ENCODE results near the gene LGALS4. TPM values are rescaled to one million over a fixed set of nuclear protein-coding genes. Genes with fewer than 3 reads are reported as not detected.

The LGALS4 gene
- total RNA-seq, 1 donor from 2014 or later = 4.2 TPM

DNA sequence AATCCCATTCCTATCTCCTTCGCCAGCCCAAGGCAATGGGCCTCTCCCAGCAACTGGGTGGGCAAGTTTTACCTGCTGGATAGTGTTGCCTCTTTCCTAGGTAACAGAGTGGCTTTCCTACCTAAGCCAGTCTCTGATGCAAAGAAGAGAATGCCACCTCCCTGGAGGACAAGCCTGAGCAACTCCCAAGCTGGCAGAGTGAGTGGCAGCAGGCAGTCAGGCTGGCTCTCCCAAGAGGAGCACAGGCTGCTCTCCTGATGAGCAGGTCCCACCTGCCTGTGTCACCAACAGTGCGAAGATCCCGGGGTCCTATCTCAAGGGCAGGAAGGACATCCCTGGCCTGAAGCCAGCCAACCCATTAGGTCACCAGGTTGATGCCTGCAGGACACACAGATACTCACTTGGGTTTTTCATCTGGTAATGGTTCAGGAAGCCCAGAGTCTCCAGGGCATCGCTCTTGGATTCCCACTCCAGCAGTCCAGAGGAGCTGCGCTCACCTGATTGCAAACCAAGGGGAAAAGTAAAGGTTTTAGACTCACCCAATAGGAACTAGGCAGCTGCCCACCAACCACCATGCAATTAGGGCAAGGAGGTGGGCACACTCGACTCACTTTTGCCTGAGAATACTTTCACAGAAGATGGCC lies 24.4 kb upstream of the LGALS4 start:
- H3K27ac ChIP-seq = peak overlapping the region; percentile 24
- H3K36me3 ChIP-seq = peaks cover 70% of the 10 kb centered on the region
- H3K4me3 ChIP-seq = no peak overlapping the region
- H3K27me3 ChIP-seq (ENCODE audit: low read depth) = no peaks in the 10 kb centered on the region
- TF ChIP-seq, protein P1, sequence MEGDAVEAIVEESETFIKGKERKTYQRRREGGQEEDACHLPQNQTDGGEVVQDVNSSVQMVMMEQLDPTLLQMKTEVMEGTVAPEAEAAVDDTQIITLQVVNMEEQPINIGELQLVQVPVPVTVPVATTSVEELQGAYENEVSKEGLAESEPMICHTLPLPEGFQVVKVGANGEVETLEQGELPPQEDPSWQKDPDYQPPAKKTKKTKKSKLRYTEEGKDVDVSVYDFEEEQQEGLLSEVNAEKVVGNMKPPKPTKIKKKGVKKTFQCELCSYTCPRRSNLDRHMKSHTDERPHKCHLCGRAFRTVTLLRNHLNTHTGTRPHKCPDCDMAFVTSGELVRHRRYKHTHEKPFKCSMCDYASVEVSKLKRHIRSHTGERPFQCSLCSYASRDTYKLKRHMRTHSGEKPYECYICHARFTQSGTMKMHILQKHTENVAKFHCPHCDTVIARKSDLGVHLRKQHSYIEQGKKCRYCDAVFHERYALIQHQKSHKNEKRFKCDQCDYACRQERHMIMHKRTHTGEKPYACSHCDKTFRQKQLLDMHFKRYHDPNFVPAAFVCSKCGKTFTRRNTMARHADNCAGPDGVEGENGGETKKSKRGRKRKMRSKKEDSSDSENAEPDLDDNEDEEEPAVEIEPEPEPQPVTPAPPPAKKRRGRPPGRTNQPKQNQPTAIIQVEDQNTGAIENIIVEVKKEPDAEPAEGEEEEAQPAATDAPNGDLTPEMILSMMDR (IDR thresholded peaks at IDR 0.05) = no peak
- H3K4me1 ChIP-seq = peaks cover 40% of the 10 kb centered on the region
- no peak for DNase-seq
- H3K9me3 ChIP-seq = no peaks in the 10 kb centered on the region
- intact Hi-C loops (cut with DNase I) = no loop called here
- ATAC-seq = no peak

DNA sequence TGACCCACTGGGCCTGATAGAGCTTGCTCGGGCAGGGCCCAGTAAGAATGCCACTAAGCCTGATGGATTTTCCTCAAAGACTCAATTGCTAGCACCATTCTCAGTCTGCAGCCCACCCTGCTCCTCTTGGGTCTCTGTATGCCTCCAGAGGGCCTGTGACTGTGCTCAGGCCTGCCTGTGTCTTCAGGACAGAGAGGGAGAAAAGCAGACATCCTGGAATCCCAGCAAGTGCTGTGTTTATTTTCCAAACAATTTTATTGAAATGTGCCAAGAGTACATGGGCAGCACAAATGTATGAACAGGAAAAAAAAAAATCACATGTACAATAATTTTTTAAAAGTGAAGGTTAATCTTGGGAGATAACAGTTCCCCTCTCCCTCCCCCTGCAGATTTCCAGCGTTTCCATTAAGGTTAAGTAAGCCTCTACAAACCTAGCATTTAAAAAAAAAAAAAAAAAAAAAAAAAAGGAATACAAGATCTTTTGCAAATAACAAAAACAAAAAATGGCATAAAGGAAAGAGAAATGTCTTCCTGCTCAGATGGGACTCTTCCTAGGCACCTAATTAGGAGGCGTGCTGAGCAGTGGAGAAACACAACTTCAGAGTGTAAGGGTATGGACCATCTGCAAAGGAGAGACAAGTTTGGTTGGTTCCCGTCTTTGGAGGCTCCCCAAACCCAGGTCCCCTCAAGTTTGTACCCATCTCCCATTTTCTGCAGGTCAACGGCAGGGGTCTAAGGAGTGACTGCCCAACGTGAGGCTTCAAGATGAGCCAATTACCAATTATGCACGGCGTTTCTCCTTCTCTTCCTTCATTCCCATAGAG lies 23.6 kb upstream of the LGALS4 start:
- Histone ChIP-seq H3K9me3 (no peaks in the 10 kb centered on the region), H3K27ac (peak overlapping the region; percentile 27), H3K4me1 (peaks cover 36% of the 10 kb centered on the region), H3K36me3 (peaks cover 63% of the 10 kb centered on the region), H3K27me3 (ENCODE audit: low read depth) (no peaks in the 10 kb centered on the region), H3K4me3 (no peak overlapping the region)
- no peak for ATAC-seq
- TF ChIP-seq, protein P1 (IDR thresholded peaks at IDR 0.05) = no peak
- DNase-seq = no peak
- intact Hi-C loops (cut with DNase I) = no loop called here

DNA sequence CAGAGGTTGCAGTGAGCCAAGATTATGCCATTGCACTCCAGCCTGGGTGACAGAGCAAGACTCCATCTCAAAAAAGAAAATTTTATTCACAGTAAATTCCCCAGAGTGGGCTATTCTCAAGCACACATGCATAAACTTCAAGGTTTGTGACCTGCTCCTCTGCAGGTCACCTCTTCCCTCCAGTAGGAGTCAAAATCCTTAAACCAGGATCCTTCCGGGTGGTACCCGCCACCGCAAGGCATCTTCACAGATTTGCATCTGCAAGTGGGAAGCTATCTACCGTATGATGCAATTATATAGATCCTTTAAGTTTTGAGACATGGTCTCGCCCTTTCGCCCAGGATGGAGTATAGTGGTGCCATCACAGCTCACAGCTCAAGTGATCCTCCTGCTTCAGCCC lies 21.8 kb upstream of the LGALS4 start:
- no peaks in the 10 kb centered on the region for H3K9me3 ChIP-seq
- H3K27me3 ChIP-seq (ENCODE audit: low read depth) = no peaks in the 10 kb centered on the region
- peaks cover 55% of the 10 kb centered on the region for H3K36me3 ChIP-seq
- ATAC-seq = no peak
- DNase-seq = no peak
- intact Hi-C loops (cut with DNase I) = no loop called here
- H3K4me1 ChIP-seq = peaks cover 44% of the 10 kb centered on the region
- H3K27ac ChIP-seq = no peak overlapping the region
- TF ChIP-seq, protein P1 (IDR thresholded peaks at IDR 0.05) = no peak
- no peak overlapping the region for H3K4me3 ChIP-seq

DNA sequence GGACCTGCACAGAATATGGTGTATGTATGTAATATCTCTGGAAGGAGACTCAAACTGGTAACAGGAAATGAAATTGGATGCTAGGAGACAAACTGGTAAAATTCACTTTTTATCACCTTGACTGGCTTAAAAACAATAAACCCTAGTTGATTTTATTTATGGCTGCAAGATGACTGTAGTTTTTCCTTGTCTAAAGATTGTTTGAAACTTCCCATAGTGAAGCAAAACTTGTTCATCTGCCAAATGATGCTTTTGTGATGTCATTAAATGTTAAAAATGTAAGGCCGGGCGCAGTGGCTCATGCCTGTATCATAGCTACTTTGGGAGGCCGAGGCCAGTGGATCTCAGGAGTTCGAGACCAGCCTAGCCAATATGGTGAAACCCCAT lies 21.4 kb upstream of the LGALS4 start:
- Histone ChIP-seq H3K4me1 (peaks cover 46% of the 10 kb centered on the region), H3K9me3 (no peaks in the 10 kb centered on the region), H3K36me3 (peaks cover 55% of the 10 kb centered on the region), H3K27ac (no peak overlapping the region), H3K27me3 (ENCODE audit: low read depth) (no peaks in the 10 kb centered on the region), H3K4me3 (no peak overlapping the region)
- DNase-seq = no peak
- ATAC-seq = no peak
- TF ChIP-seq, protein P1 (IDR thresholded peaks at IDR 0.05) = no peak
- intact Hi-C loops (cut with DNase I) = no loop called here

DNA sequence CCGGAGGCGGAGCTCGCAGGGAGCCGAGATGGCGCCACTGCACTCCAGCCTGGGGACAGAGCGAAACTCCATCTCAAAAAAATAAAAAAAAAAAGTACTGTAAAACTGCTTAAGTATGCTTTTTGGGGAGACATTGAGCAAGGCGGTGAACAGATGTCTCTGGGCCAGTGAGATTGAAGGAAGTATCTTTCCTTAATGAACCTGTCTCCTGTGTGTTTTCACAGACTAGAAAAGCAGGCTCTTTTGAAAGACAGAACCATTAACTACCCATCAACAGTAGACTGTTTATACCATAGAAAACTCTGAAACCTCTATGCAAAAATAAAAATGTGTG lies 20.3 kb upstream of the LGALS4 start:
- DNase-seq = no peak
- Histone ChIP-seq H3K27ac (peak overlapping the region; percentile 92), H3K9me3 (no peaks in the 10 kb centered on the region), H3K27me3 (ENCODE audit: low read depth) (no peaks in the 10 kb centered on the region), H3K4me3 (no peak overlapping the region), H3K4me1 (peaks cover 44% of the 10 kb centered on the region), H3K36me3 (peaks cover 55% of the 10 kb centered on the region)
- no peak for ATAC-seq
- TF ChIP-seq, protein P1 (IDR thresholded peaks at IDR 0.05) = no peak
- intact Hi-C loops (cut with DNase I) = no loop called here

Measured in lower lobe of right lung (tissue), 2 donors.